PFSK-1 (cell line): Measurements from ENCODE around the gene EML2.

Experiments used
- FOXP2 ChIP-seq: optimal IDR thresholded peaks from 2 replicates; pipeline ENCODE3; 2011; ENCODE audit warnings: borderline replicate concordance, control low read depth, inconsistent platforms; ENCODE audit not compliant: insufficient read depth; ENCODE audit errors: extremely low read length, extremely low read depth
- POLR2AphosphoS5 ChIP-seq: IDR thresholded peaks from 2 replicates; pipeline ENCODE4 v1.6.1; 2012; ENCODE audit warnings: low read depth, mild to moderate bottlenecking, control low read depth, low read length, moderate library complexity
- REST ChIP-seq, 2 experiments: IDR thresholded peaks; 2 replicates each; pipeline versions ENCODE4 v1.6.1 to v1.8.0; 2011 to 2012; ENCODE audit warnings: low read depth in 2 of 2, low read length in 2 of 2, control low read depth in 1 of 2, inconsistent platforms in 1 of 2, mild to moderate bottlenecking in 1 of 2, moderate library complexity in 1 of 2; ENCODE audit not compliant: insufficient read depth in 1 of 2
- TAF1 ChIP-seq: IDR thresholded peaks from 2 replicates; pipeline ENCODE4 v1.6.1; 2012; ENCODE audit warnings: low read length, control low read depth, borderline replicate concordance; ENCODE audit not compliant: insufficient read depth

- TF ChIP-seq POLR2AphosphoS5 (peak; percentile 54; the same call in 1 of the 2 replicates), TAF1 (no peak), REST (IDR thresholded peaks at IDR 0.05; ENCODE audit: insufficient read depth in 1 of 2, low read depth in 2 of 2, low read length in 2 of 2) (no peak), FOXP2 (peak; percentile 35)
These were observed 28.6 kb upstream of the EML2 start, which contains the start of gene GIPR for GRCh38 chr19:45667620-45668341.
